HG02884 (cell line): ENCODE results near the gene MBD4.
A peak's percentile ranks its signal among the peaks of the same experiment; 100 is the strongest.
"Not testable (repeated sequence)": the region's sequence is repeated elsewhere in the genome, so short reads cannot be mapped to it uniquely, and the experiment has no call there.

Source experiments
- ATAC-seq: cut with Tn5 transposase; IDR thresholded peaks from one replicate; pipeline ENCODE4 v1.9.1; 2021; ENCODE audit warnings: mild to moderate bottlenecking, moderate library complexity; ENCODE audit not compliant: unreplicated experiment

The MBD4 gene

GRCh38 chr3:129385507-129385906 lies 54.2 kb downstream of the MBD4 start:
- ATAC-seq, result not testable (repeated sequence)

DNA sequence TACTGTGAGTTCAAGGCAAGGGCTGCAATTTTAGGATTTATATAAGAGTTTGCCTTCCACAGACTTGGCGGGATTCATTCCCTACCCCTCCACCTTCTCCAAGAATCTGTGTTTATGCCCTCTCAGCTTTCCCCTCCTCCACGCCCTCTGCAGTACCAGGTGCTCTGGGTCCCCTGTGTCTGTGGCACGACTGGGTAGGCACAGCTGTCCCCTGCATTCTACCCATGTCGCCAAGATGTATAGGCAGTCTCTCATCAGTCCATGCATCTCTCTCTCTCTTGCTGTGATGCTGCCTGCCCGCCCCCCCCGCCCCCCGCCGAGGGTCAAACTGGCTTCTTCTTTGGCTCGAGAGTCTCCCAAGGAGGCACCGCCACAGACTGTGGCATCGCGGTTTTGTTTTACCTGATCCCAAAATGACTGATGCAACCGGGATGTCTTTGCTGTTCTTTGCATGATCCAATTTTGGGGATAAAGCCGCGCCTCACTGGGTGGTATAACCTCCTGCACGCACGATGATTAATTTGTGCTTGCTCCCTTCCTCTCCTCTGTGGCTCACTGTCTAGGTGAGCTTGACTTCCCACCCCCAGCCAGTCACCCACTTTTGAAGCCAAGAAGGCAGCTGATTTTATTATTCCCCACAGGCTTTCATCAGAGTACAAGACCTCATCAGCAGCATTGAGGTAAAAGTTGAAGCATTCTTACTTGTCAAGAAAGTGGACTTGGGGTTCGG lies 55.0 kb downstream of the MBD4 start:
- ATAC-seq, result no peak

DNA sequence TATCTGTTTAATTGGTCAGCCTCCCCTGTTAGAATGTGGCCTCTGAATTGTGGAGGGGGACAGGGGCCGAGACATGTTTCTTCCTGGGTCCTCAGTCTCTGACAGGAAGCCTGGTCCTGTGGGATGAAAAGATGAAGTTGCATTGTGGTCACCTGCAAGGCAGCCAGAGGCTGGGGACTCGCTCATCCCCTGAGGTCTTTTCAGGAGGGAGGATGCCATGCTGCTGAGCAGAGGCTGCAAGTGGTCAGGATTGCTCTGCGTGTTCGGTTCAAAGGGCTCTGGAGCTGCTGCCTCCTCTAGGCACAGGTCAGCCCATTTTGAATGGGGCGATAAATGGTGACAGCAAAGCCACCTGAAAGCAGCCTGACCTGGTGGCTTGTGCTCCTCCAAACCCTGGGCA lies 55.6 kb downstream of the MBD4 start:
- ATAC-seq, result not testable (repeated sequence)

DNA sequence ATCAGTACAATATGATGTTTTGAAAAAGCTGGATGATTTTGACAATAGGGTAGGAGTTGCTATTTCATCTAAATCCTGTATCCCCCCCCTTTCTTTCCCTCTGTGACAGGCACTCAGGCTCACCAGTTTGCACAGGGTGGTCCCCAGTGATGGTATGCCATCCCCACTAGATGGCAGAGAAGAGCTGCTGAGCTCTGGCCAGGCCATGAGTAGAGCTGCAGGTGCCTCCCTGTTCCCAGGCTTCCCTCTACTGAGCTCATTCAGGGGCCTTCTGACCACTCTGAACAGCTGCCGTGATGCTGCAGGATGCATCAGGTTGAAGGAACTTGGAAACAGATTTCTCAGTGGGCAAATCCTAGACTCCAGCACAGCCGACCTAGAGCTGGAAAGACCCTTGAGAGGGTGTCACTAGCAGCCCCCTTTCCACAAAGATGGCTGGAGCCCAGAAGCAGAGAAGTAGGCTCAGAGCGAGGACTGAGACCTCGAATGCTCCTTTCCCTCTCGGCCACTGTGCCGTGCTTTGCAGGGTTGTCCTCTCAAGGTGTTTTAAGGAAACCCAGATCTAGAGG lies 56.4 kb downstream of the MBD4 start:
- ATAC-seq, result peak; percentile 80

DNA sequence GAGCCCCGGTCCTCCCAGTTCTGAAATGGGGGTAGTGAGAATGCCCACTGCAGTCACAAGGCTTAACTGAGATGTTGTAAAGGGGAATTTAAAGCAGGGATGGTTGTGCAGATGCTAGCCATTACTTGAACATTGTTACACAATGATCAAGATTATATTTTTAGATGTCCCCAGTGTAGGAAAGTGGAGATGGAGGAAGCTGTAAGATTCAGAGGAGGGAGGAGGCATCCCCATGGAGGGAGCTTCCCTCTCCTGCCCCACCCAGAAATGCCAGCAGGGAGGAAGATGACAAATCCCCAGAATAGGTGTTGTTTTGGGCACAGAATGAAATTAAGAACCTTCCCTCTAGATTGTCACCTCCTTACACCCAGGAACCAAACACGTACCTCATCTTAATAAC lies 57.4 kb downstream of the MBD4 start:
- no peak for ATAC-seq
